ENCODE results near the gene CAMK1D.

DNA sequence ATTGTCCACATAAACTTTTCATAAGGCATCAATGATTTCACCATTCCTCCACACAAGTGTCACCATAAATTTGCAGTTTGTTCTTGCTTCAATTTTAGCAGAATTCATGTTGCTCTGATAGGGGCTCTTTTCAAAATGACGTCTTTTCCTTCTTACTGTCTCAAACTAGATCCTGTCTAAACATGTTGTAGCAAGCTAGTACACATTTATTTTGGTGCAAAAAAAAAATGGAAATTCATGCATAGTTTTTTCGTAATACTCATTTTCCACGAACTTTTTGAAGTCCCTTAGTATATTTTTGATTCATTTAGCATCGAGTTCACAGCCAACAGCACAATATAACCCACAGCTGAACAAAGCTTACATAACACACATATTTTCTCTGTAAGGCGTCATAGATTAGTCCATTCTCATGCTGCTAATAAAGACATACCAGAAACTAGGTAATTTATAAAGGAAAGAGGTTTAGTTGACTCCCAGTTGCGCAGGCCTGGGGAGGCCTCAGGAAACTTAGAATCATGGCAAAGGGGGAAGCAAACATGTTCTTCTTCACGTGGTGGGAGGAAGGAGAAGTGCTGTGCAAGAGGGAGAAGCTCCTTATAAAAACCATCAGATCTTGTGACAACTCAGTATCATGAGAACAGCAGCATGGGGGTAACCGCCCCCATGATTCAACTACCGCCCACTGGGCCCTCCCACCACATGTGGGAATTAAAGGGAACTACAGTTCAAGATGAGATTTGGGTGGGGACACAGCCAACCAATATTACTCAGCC is 350.6 kb downstream of the CAMK1D start:
- TF ChIP-seq, protein P1, sequence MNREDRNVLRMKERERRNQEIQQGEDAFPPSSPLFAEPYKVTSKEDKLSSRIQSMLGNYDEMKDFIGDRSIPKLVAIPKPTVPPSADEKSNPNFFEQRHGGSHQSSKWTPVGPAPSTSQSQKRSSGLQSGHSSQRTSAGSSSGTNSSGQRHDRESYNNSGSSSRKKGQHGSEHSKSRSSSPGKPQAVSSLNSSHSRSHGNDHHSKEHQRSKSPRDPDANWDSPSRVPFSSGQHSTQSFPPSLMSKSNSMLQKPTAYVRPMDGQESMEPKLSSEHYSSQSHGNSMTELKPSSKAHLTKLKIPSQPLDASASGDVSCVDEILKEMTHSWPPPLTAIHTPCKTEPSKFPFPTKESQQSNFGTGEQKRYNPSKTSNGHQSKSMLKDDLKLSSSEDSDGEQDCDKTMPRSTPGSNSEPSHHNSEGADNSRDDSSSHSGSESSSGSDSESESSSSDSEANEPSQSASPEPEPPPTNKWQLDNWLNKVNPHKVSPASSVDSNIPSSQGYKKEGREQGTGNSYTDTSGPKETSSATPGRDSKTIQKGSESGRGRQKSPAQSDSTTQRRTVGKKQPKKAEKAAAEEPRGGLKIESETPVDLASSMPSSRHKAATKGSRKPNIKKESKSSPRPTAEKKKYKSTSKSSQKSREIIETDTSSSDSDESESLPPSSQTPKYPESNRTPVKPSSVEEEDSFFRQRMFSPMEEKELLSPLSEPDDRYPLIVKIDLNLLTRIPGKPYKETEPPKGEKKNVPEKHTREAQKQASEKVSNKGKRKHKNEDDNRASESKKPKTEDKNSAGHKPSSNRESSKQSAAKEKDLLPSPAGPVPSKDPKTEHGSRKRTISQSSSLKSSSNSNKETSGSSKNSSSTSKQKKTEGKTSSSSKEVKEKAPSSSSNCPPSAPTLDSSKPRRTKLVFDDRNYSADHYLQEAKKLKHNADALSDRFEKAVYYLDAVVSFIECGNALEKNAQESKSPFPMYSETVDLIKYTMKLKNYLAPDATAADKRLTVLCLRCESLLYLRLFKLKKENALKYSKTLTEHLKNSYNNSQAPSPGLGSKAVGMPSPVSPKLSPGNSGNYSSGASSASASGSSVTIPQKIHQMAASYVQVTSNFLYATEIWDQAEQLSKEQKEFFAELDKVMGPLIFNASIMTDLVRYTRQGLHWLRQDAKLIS (CRISPR knock-in tag; IDR thresholded peaks at IDR 0.05; ENCODE audit: borderline replicate concordance), result no peak
- TF ChIP-seq, protein P2, sequence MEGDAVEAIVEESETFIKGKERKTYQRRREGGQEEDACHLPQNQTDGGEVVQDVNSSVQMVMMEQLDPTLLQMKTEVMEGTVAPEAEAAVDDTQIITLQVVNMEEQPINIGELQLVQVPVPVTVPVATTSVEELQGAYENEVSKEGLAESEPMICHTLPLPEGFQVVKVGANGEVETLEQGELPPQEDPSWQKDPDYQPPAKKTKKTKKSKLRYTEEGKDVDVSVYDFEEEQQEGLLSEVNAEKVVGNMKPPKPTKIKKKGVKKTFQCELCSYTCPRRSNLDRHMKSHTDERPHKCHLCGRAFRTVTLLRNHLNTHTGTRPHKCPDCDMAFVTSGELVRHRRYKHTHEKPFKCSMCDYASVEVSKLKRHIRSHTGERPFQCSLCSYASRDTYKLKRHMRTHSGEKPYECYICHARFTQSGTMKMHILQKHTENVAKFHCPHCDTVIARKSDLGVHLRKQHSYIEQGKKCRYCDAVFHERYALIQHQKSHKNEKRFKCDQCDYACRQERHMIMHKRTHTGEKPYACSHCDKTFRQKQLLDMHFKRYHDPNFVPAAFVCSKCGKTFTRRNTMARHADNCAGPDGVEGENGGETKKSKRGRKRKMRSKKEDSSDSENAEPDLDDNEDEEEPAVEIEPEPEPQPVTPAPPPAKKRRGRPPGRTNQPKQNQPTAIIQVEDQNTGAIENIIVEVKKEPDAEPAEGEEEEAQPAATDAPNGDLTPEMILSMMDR (IDR thresholded peaks at IDR 0.05), result no peak
- TF ChIP-seq, protein P3, sequence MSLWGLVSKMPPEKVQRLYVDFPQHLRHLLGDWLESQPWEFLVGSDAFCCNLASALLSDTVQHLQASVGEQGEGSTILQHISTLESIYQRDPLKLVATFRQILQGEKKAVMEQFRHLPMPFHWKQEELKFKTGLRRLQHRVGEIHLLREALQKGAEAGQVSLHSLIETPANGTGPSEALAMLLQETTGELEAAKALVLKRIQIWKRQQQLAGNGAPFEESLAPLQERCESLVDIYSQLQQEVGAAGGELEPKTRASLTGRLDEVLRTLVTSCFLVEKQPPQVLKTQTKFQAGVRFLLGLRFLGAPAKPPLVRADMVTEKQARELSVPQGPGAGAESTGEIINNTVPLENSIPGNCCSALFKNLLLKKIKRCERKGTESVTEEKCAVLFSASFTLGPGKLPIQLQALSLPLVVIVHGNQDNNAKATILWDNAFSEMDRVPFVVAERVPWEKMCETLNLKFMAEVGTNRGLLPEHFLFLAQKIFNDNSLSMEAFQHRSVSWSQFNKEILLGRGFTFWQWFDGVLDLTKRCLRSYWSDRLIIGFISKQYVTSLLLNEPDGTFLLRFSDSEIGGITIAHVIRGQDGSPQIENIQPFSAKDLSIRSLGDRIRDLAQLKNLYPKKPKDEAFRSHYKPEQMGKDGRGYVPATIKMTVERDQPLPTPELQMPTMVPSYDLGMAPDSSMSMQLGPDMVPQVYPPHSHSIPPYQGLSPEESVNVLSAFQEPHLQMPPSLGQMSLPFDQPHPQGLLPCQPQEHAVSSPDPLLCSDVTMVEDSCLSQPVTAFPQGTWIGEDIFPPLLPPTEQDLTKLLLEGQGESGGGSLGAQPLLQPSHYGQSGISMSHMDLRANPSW (CRISPR knock-in tag; conservative IDR thresholded peaks at IDR 0.05; ENCODE audit: low read depth), result no peak
- TF ChIP-seq CREB1 (CRISPR knock-in tag; IDR thresholded peaks at IDR 0.05) (no peak), RELA (CRISPR knock-in tag; IDR thresholded peaks at IDR 0.05; ENCODE audit: borderline replicate concordance) (no peak), SMAD3 (CRISPR knock-in tag; IDR thresholded peaks at IDR 0.05; ENCODE audit: borderline replicate concordance) (no peak), GABPB1 (CRISPR knock-in tag; IDR thresholded peaks at IDR 0.05) (no peak)
- TF ChIP-seq, protein P4, sequence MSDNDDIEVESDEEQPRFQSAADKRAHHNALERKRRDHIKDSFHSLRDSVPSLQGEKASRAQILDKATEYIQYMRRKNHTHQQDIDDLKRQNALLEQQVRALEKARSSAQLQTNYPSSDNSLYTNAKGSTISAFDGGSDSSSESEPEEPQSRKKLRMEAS (CRISPR knock-in tag; IDR thresholded peaks at IDR 0.05), result no peak
- TF ChIP-seq, protein P5, sequence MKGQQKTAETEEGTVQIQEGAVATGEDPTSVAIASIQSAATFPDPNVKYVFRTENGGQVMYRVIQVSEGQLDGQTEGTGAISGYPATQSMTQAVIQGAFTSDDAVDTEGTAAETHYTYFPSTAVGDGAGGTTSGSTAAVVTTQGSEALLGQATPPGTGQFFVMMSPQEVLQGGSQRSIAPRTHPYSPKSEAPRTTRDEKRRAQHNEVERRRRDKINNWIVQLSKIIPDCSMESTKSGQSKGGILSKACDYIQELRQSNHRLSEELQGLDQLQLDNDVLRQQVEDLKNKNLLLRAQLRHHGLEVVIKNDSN (CRISPR knock-in tag; IDR thresholded peaks at IDR 0.05), result no peak
- TF ChIP-seq, protein P6, sequence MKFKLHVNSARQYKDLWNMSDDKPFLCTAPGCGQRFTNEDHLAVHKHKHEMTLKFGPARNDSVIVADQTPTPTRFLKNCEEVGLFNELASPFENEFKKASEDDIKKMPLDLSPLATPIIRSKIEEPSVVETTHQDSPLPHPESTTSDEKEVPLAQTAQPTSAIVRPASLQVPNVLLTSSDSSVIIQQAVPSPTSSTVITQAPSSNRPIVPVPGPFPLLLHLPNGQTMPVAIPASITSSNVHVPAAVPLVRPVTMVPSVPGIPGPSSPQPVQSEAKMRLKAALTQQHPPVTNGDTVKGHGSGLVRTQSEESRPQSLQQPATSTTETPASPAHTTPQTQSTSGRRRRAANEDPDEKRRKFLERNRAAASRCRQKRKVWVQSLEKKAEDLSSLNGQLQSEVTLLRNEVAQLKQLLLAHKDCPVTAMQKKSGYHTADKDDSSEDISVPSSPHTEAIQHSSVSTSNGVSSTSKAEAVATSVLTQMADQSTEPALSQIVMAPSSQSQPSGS (CRISPR knock-in tag; IDR thresholded peaks at IDR 0.05; ENCODE audit: borderline replicate concordance, low read depth), result no peak
- TF ChIP-seq, protein P7, sequence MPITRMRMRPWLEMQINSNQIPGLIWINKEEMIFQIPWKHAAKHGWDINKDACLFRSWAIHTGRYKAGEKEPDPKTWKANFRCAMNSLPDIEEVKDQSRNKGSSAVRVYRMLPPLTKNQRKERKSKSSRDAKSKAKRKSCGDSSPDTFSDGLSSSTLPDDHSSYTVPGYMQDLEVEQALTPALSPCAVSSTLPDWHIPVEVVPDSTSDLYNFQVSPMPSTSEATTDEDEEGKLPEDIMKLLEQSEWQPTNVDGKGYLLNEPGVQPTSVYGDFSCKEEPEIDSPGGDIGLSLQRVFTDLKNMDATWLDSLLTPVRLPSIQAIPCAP (CRISPR knock-in tag; IDR thresholded peaks at IDR 0.05), result no peak

Data from WTC11 (cell line).